ENCODE results near the gene OR52B6.

Gene OR52B6

DNA sequence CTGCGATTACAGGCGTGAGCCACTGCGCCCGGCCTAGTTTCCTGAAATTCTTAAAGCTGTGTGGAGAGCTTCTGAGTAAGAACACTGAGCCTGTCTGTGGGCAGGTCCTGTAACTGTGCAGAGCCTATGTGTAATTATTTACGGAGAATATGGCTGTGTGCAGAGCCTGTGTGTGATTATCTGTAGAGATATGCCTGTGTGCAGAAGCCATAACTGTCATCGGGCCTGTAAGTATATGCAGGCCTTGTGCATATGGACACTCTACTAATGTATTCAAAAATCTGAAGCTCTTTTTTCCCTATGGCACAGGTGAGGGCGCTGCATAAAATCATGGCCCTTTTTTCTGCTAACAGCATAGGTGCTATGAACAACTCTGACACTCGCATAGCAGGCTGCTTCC, at the start of gene OR52B6:
TSS of gene OR52B6 (plus strand) at position 301 of the 400 bp plus-strand sequence. CDS start at position 301, 0 bp downstream.
- Mint-ChIP-seq H3K36me3 (ENCODE audit: low read depth) (no peaks in the 10 kb centered on the region), H3K4me3 (no peak within 1 kb of the TSS), H3K9me3 (no peaks in the 10 kb centered on the region), H3K27ac (no peak within 1 kb of the TSS), H3K4me1 (no peaks in the 10 kb centered on the region), H3K27me3 (ENCODE audit: low read depth) (no peaks in the 10 kb centered on the region)
- no peak for TF ChIP-seq CTCF (IDR thresholded peaks at IDR 0.05; ENCODE audit: unreplicated experiment in 3 of 3)

GRCh38 chr11:5531053-5531831, 49.4 kb upstream of the OR52B6 start:
- Mint-ChIP-seq H3K27ac (no peak overlapping the region), H3K9me3 (no peaks in the 10 kb centered on the region), H3K27me3 (ENCODE audit: low read depth) (no peaks in the 10 kb centered on the region), H3K36me3 (ENCODE audit: low read depth) (no peaks in the 10 kb centered on the region), H3K4me3 (no peak overlapping the region), H3K4me1 (peaks cover 10% of the 10 kb centered on the region)
- no peak for TF ChIP-seq CTCF (IDR thresholded peaks at IDR 0.05; ENCODE audit: unreplicated experiment in 3 of 3)

DNA sequence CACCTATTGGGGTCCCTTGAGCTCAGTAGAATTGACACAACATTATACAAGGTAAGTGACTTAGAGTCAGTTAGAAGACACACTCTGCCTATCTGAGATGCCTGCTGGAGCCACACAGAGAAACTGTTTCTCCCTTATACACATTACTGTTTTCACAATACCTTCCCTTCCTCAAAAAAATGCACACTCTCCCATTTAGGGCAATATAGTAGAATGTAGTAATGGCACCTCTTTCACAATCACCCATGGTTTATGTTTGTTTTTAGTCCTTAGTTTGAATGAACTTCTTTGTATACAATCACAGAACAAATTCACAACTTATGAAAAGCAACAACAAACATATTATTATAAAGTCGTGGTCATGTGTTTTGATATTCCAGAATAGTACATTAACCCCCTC, 46.6 kb upstream of the OR52B6 start:
- Mint-ChIP-seq H3K9me3 (peaks cover 10% of the 10 kb centered on the region), H3K27me3 (ENCODE audit: low read depth) (no peaks in the 10 kb centered on the region), H3K4me3 (no peak overlapping the region), H3K27ac (no peak overlapping the region), H3K4me1 (no peaks in the 10 kb centered on the region), H3K36me3 (ENCODE audit: low read depth) (no peaks in the 10 kb centered on the region)
- TF ChIP-seq CTCF (IDR thresholded peaks at IDR 0.05; ENCODE audit: unreplicated experiment in 3 of 3), result no peak

GRCh38 chr11:5536482-5536881, 44.2 kb upstream of the OR52B6 start:
- no peak overlapping the region for H3K27ac Mint-ChIP-seq
- no peaks in the 10 kb centered on the region for H3K4me1 Mint-ChIP-seq
- no peak for TF ChIP-seq CTCF (IDR thresholded peaks at IDR 0.05; ENCODE audit: unreplicated experiment in 3 of 3)
- H3K36me3 Mint-ChIP-seq (ENCODE audit: low read depth), result no peaks in the 10 kb centered on the region
- H3K9me3 Mint-ChIP-seq, result peaks cover 10% of the 10 kb centered on the region
- H3K27me3 Mint-ChIP-seq (ENCODE audit: low read depth), result no peaks in the 10 kb centered on the region
- H3K4me3 Mint-ChIP-seq, result no peak overlapping the region

DNA sequence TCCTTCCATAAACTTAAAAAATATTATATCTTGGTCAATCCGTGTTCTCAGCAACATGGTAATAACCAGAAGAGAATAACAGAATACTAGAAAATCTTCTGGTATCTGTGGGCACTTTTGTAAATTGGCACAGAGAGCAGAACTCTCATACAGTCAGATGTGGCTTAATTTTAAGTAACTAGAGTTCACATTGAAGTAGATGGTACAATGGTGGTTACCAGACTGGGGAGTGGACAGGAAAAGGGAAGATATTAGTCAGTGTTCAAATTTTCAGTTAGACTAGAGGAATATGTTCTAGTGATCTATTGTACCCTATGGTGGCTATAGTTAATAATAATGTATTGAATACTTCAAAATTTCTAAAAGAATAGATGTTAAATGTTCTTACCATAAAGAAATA, 39.2 kb upstream of the OR52B6 start:
- H3K4me1 Mint-ChIP-seq, result no peaks in the 10 kb centered on the region
- H3K9me3 Mint-ChIP-seq, result peaks cover 10% of the 10 kb centered on the region
- no peaks in the 10 kb centered on the region for H3K36me3 Mint-ChIP-seq (ENCODE audit: low read depth)
- no peaks in the 10 kb centered on the region for H3K27me3 Mint-ChIP-seq (ENCODE audit: low read depth)
- no peak overlapping the region for H3K4me3 Mint-ChIP-seq
- TF ChIP-seq CTCF (IDR thresholded peaks at IDR 0.05; ENCODE audit: unreplicated experiment in 3 of 3), result no peak
- H3K27ac Mint-ChIP-seq, result no peak overlapping the region

- Mint-ChIP-seq H3K27ac (no peak overlapping the region), H3K27me3 (ENCODE audit: low read depth) (no peaks in the 10 kb centered on the region), H3K4me1 (no peaks in the 10 kb centered on the region), H3K4me3 (no peak overlapping the region), H3K9me3 (no peaks in the 10 kb centered on the region), H3K36me3 (ENCODE audit: low read depth) (no peaks in the 10 kb centered on the region)
- TF ChIP-seq CTCF (IDR thresholded peaks at IDR 0.05; ENCODE audit: unreplicated experiment in 3 of 3), result no peak
Measured at GRCh38 chr11:5546457-5546856, 34.2 kb upstream of the OR52B6 start.

All from nephron (organoid).